ENCODE data around the gene TMEM273.

GRCh38 chr10:49163741-49164140, 24.4 kb downstream of the TMEM273 start:
- TF ChIP-seq RAD21 (IDR thresholded peaks at IDR 0.05; ENCODE audit: low read depth) (no peak), TEAD4 (IDR thresholded peaks at IDR 0.05) (no peak), REST (IDR thresholded peaks at IDR 0.05; ENCODE audit: low read depth) (no peak)
- TF ChIP-seq, protein P1, sequence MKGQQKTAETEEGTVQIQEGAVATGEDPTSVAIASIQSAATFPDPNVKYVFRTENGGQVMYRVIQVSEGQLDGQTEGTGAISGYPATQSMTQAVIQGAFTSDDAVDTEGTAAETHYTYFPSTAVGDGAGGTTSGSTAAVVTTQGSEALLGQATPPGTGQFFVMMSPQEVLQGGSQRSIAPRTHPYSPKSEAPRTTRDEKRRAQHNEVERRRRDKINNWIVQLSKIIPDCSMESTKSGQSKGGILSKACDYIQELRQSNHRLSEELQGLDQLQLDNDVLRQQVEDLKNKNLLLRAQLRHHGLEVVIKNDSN (IDR thresholded peaks at IDR 0.05), result no peak
- TF ChIP-seq, protein P2, sequence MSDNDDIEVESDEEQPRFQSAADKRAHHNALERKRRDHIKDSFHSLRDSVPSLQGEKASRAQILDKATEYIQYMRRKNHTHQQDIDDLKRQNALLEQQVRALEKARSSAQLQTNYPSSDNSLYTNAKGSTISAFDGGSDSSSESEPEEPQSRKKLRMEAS (IDR thresholded peaks at IDR 0.05), result no peak
